Esophagus muscularis mucosa (tissue), 4 donors: ENCODE results near the gene SCN11A.

ENCODE experiments used
- EP300 ChIP-seq: sonication (generic); formaldehyde crosslinking; IDR thresholded peaks from one replicate; pipeline ENCODE4 v1.6.1; 2017; ENCODE audit warnings: antibody characterized with exemption
- POLR2AphosphoS5 ChIP-seq, 2 donors: sonication (generic); formaldehyde crosslinking; IDR thresholded peaks; one replicate each; pipeline ENCODE4 v1.6.1; 2017; ENCODE audit warnings: antibody characterized with exemption in 2 of 2
- TF ChIP-seq, protein P1 (sequence below), 3 experiments: fragments of 200-600 bp in 2 of 3; fragments of 450-650 bp in 1 of 3; sonication (generic) in 2 of 3; IDR thresholded peaks; one replicate each; pipeline ENCODE4 v1.5.1; 2017 to 2019; ENCODE audit warnings: antibody characterized with exemption in 3 of 3, mild to moderate bottlenecking in 2 of 3, moderate library complexity in 1 of 3

DNA sequence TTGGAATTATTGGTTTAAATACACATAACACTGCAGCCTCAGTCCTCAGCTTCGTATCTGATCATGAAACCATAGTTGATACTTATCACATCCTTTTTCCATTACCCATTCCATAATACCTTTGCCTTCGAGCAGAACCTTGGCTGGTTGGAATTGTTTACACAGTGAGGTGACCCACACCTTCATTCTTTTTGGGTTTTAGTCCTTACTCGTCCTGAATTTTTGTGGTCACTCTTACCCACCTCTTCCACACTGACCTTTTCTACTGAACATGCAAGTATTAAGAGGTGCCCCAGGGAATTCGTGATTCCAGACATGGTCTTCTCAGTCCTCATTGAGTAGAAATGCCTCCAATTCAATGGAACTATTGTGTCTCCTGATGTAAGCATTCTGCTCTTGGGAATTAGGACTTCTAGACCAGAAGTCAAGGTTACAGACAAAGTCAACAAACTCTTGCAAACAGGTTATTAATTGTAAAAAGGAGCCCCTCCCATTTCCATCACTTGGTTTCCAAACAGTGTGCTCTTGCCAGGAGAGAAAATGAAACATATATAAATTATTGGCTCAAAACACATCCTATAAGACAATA is 37.7 kb downstream of the SCN11A start:
- TF ChIP-seq, protein P1, sequence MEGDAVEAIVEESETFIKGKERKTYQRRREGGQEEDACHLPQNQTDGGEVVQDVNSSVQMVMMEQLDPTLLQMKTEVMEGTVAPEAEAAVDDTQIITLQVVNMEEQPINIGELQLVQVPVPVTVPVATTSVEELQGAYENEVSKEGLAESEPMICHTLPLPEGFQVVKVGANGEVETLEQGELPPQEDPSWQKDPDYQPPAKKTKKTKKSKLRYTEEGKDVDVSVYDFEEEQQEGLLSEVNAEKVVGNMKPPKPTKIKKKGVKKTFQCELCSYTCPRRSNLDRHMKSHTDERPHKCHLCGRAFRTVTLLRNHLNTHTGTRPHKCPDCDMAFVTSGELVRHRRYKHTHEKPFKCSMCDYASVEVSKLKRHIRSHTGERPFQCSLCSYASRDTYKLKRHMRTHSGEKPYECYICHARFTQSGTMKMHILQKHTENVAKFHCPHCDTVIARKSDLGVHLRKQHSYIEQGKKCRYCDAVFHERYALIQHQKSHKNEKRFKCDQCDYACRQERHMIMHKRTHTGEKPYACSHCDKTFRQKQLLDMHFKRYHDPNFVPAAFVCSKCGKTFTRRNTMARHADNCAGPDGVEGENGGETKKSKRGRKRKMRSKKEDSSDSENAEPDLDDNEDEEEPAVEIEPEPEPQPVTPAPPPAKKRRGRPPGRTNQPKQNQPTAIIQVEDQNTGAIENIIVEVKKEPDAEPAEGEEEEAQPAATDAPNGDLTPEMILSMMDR (IDR thresholded peaks at IDR 0.05), result no peak
- TF ChIP-seq POLR2AphosphoS5 (IDR thresholded peaks at IDR 0.05) (no peak), EP300 (no peak)
